ENCODE measurements around the gene GNAQ.

GNAQ gene

DNA sequence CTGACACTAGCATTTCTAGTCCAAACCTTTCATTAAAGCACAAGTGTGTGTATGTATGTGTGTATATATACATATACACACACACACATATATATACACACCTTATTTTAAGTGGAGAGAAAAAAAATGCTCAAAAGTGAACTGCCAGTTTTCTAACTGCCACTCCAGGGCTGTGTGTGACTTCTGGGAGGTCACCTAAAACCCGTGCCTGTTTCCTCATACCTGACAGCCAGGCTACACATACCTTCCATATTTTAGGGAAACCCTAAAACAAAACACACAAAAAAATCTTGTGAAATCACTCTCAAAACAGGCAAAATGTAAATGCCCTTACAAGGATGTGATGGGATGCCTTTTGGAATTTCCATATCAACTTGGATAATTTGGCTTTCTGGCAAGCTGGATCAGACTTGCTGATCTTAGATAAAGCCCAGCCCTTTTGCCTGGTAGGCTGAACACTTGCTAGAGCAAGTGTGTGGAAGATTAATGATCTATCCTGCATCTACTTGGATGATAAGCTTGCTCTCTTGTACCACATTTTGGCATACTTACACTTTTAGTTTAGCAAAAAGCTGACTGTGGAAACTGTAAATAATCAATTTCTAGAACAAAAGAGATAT is 127.8 kb downstream of the GNAQ start:
- Histone ChIP-seq H3K4ac (ENCODE audit: low read depth in 1 of 2, low read length in 2 of 2) (no peak overlapping the region), H3K4me2 (ENCODE audit: low read length, poor library complexity, severe bottlenecking) (no peak overlapping the region), H3K14ac (ENCODE audit: low read length in 2 of 2) (no peak overlapping the region), H3K9ac (ENCODE audit: low read length) (no peak overlapping the region), H2BK5ac (ENCODE audit: low read depth, low read length, poor library complexity, severe bottlenecking) (no peak overlapping the region), H3K27ac (ENCODE audit: low read length, poor library complexity, severe bottlenecking) (no peak overlapping the region), H2AFZ (ENCODE audit: low read depth, low read length) (no peak overlapping the region), H4K91ac (ENCODE audit: low read length) (no peak overlapping the region), H2AK5ac (ENCODE audit: low read length, severe bottlenecking) (no peak overlapping the region), H3K4me1 (ENCODE audit: control insufficient read depth, insufficient read depth, low read depth, low read length) (peaks cover 13% of the 10 kb centered on the region), H2BK12ac (ENCODE audit: low read length in 2 of 2) (no peak overlapping the region), H3K27me3 (ENCODE audit: control insufficient read depth in 1 of 2, insufficient read depth in 1 of 2, low read length in 2 of 2) (no peaks in the 10 kb centered on the region), H3K18ac (ENCODE audit: low read depth in 1 of 2, low read length in 2 of 2) (no peak overlapping the region), H3K79me1 (replicated peaks; ENCODE audit: low read length, poor library complexity, severe bottlenecking) (peaks cover 21% of the 10 kb centered on the region), H2BK15ac (ENCODE audit: low read depth, poor library complexity, severe bottlenecking) (no peak overlapping the region), H3K9me3 (ENCODE audit: control insufficient read depth, low read length) (no peaks in the 10 kb centered on the region), H2BK120ac (ENCODE audit: low read depth, low read length) (no peak overlapping the region), H4K8ac (ENCODE audit: low read length) (no peak overlapping the region), H3K23ac (ENCODE audit: low read length in 2 of 2) (no peak overlapping the region), H3K36me3 (ENCODE audit: control insufficient read depth in 1 of 2, insufficient read depth in 2 of 2, low read depth in 1 of 2, low read length in 2 of 2) (peaks cover 0 to 3% of the 10 kb centered on the region in 2 experiments), H3K4me3 (ENCODE audit: insufficient read depth in 1 of 2, low read depth in 1 of 2, low read length in 2 of 2) (no peak overlapping the region)
- no peak for DNase-seq
- 100% methylated on average over 1 of the region's 1 CpG for WGBS

DNA sequence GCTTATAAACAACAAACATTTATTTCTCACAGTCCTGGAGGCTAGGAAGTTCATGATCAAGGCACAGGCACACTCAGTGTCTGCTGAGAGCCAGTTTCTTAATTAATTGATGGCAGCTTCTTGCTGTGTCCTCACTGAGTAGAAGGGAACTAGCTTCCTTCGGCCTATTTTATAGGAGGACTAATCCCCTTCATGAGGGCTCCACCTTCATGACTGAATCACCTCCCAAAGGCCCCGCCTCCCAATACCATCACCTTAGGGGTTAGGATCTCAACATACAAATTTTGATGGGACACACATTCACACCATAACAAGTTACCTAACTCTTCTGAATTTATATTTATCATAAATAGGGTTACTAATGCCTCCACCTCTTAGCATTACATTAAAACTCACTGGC is 129.8 kb downstream of the GNAQ start:
- Histone ChIP-seq H3K27me3 (ENCODE audit: control insufficient read depth in 1 of 2, insufficient read depth in 1 of 2, low read length in 2 of 2) (no peaks in the 10 kb centered on the region), H2BK120ac (ENCODE audit: low read depth, low read length) (no peak overlapping the region), H3K9ac (ENCODE audit: low read length) (no peak overlapping the region), H2AK5ac (ENCODE audit: low read length, severe bottlenecking) (no peak overlapping the region), H3K4me1 (ENCODE audit: control insufficient read depth, insufficient read depth, low read depth, low read length) (peaks cover 16% of the 10 kb centered on the region), H3K23ac (ENCODE audit: low read length in 2 of 2) (no peak overlapping the region), H3K4me3 (ENCODE audit: insufficient read depth in 1 of 2, low read depth in 1 of 2, low read length in 2 of 2) (no peak overlapping the region), H3K9me3 (ENCODE audit: control insufficient read depth, low read length) (no peaks in the 10 kb centered on the region), H3K4ac (ENCODE audit: low read depth in 1 of 2, low read length in 2 of 2) (no peak overlapping the region), H3K27ac (ENCODE audit: low read length, poor library complexity, severe bottlenecking) (no peak overlapping the region), H2BK5ac (ENCODE audit: low read depth, low read length, poor library complexity, severe bottlenecking) (no peak overlapping the region), H3K79me1 (replicated peaks; ENCODE audit: low read length, poor library complexity, severe bottlenecking) (peaks cover 17% of the 10 kb centered on the region), H4K8ac (ENCODE audit: low read length) (no peak overlapping the region), H3K18ac (ENCODE audit: low read depth in 1 of 2, low read length in 2 of 2) (no peak overlapping the region), H2AFZ (ENCODE audit: low read depth, low read length) (no peak overlapping the region), H2BK15ac (ENCODE audit: low read depth, poor library complexity, severe bottlenecking) (no peak overlapping the region), H4K91ac (ENCODE audit: low read length) (no peak overlapping the region), H3K4me2 (ENCODE audit: low read length, poor library complexity, severe bottlenecking) (no peak overlapping the region), H2BK12ac (ENCODE audit: low read length in 2 of 2) (no peak overlapping the region), H3K36me3 (ENCODE audit: control insufficient read depth in 1 of 2, insufficient read depth in 2 of 2, low read depth in 1 of 2, low read length in 2 of 2) (peaks cover 0 to 3% of the 10 kb centered on the region in 2 experiments), H3K14ac (ENCODE audit: low read length in 2 of 2) (no peak overlapping the region)
- 94% methylated on average over 1 of the region's 2 CpGs for WGBS
- no peak for DNase-seq

DNA sequence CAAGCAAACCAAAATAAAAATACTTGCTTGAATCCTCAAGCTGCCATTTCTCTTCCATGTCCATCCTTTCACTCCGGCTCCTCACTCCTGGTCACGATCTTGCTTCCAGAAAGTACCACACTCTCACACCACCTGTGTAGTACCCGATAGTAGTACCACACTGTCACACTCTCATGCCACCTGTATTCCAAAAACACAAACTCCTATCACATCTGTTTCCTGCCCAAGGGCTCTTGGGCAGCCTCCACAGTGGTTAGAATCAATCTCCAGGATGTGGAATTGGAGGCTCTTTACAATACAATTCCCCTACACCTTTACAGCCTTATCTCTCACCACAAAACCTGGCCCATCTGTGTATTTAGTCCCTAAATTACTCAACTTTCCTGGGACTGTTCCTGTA is 130.6 kb downstream of the GNAQ start:
- peaks cover 0 to 3% of the 10 kb centered on the region in 2 experiments for H3K36me3 ChIP-seq (ENCODE audit: control insufficient read depth in 1 of 2, insufficient read depth in 2 of 2, low read depth in 1 of 2, low read length in 2 of 2)
- no peak overlapping the region for H2BK12ac ChIP-seq (ENCODE audit: low read length in 2 of 2)
- H3K18ac ChIP-seq (ENCODE audit: low read depth in 1 of 2, low read length in 2 of 2), result no peak overlapping the region
- H3K27ac ChIP-seq (ENCODE audit: low read length, poor library complexity, severe bottlenecking), result no peak overlapping the region
- H3K27me3 ChIP-seq (ENCODE audit: control insufficient read depth in 1 of 2, insufficient read depth in 1 of 2, low read length in 2 of 2), result no peaks in the 10 kb centered on the region
- no peak overlapping the region for H2BK120ac ChIP-seq (ENCODE audit: low read depth, low read length)
- no peak overlapping the region for H3K23ac ChIP-seq (ENCODE audit: low read length in 2 of 2)
- H3K4ac ChIP-seq (ENCODE audit: low read depth in 1 of 2, low read length in 2 of 2), result no peak overlapping the region
- H3K4me3 ChIP-seq (ENCODE audit: insufficient read depth in 1 of 2, low read depth in 1 of 2, low read length in 2 of 2), result no peak overlapping the region
- H3K4me2 ChIP-seq (ENCODE audit: low read length, poor library complexity, severe bottlenecking), result no peak overlapping the region
- no peak overlapping the region for H2AFZ ChIP-seq (ENCODE audit: low read depth, low read length)
- no peak overlapping the region for H3K9ac ChIP-seq (ENCODE audit: low read length)
- H4K8ac ChIP-seq (ENCODE audit: low read length), result no peak overlapping the region
- H3K9me3 ChIP-seq (ENCODE audit: control insufficient read depth, low read length), result no peaks in the 10 kb centered on the region
- peaks cover 17% of the 10 kb centered on the region for H3K79me1 ChIP-seq (replicated peaks; ENCODE audit: low read length, poor library complexity, severe bottlenecking)
- peak overlapping the region; percentile 52 for H2AK5ac ChIP-seq (ENCODE audit: low read length, severe bottlenecking)
- H3K14ac ChIP-seq (ENCODE audit: low read length in 2 of 2), result no peak overlapping the region
- H2BK15ac ChIP-seq (ENCODE audit: low read depth, poor library complexity, severe bottlenecking), result no peak overlapping the region
- no peak overlapping the region for H4K91ac ChIP-seq (ENCODE audit: low read length)
- no peak for DNase-seq
- WGBS, result over 99% methylated on average over 3 of the region's 3 CpGs
- peaks cover 16% of the 10 kb centered on the region for H3K4me1 ChIP-seq (ENCODE audit: control insufficient read depth, insufficient read depth, low read depth, low read length)
- H2BK5ac ChIP-seq (ENCODE audit: low read depth, low read length, poor library complexity, severe bottlenecking), result no peak overlapping the region

DNA sequence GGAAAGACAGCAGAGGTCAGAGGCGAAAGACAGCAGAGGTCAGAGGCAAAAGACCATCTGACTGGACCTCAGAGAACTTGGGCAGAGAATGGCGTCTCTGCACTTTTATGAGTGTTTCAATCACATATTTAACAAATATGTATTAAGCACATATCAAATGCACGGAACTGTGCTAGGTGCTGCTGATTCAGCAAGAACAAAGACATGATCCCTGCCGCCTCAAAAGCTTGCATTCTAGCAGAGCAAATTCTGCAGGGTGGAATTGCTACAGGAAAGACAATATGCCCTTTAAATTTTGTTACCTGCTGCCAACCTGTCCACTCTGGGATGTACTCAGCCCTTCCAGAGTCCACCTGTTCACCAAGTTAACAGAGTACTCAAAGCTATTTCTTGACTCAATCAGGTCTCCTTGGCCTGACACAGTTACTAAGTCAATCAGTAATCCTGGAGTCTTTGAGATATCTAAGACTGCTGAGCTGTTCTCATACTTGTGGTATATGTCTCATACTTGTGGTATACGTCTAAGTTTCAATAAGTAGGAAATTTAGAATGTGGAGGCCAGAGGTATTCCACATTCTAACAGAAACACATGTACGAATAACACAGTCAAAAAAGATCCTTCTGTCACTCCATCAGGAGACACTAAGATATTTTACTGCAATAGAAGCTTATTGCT is 131.8 kb downstream of the GNAQ start:
- Histone ChIP-seq H3K9me3 (ENCODE audit: control insufficient read depth, low read length) (no peaks in the 10 kb centered on the region), H3K4me1 (ENCODE audit: control insufficient read depth, insufficient read depth, low read depth, low read length) (peaks cover 16% of the 10 kb centered on the region), H3K23ac (ENCODE audit: low read length in 2 of 2) (no peak overlapping the region), H3K36me3 (ENCODE audit: control insufficient read depth in 1 of 2, insufficient read depth in 2 of 2, low read depth in 1 of 2, low read length in 2 of 2) (peaks cover 3 to 6% of the 10 kb centered on the region in 2 experiments), H2AFZ (ENCODE audit: low read depth, low read length) (no peak overlapping the region), H3K27ac (ENCODE audit: low read length, poor library complexity, severe bottlenecking) (peak overlapping the region; percentile 66), H3K79me1 (replicated peaks; ENCODE audit: low read length, poor library complexity, severe bottlenecking) (peaks cover 22% of the 10 kb centered on the region), H2BK12ac (ENCODE audit: low read length in 2 of 2) (no peak overlapping the region), H2BK120ac (ENCODE audit: low read depth, low read length) (no peak overlapping the region), H4K8ac (ENCODE audit: low read length) (no peak overlapping the region), H3K4me2 (ENCODE audit: low read length, poor library complexity, severe bottlenecking) (no peak overlapping the region), H3K14ac (ENCODE audit: low read length in 2 of 2) (no peak overlapping the region), H3K9ac (ENCODE audit: low read length) (no peak overlapping the region), H4K91ac (ENCODE audit: low read length) (no peak overlapping the region), H3K27me3 (ENCODE audit: control insufficient read depth in 1 of 2, insufficient read depth in 1 of 2, low read length in 2 of 2) (no peaks in the 10 kb centered on the region), H2AK5ac (ENCODE audit: low read length, severe bottlenecking) (no peak overlapping the region), H3K4ac (ENCODE audit: low read depth in 1 of 2, low read length in 2 of 2) (no peak overlapping the region), H3K18ac (ENCODE audit: low read depth in 1 of 2, low read length in 2 of 2) (peak overlapping the region in 1 of 2 experiments; percentile 6), H2BK15ac (ENCODE audit: low read depth, poor library complexity, severe bottlenecking) (no peak overlapping the region), H2BK5ac (ENCODE audit: low read depth, low read length, poor library complexity, severe bottlenecking) (no peak overlapping the region), H3K4me3 (ENCODE audit: insufficient read depth in 1 of 2, low read depth in 1 of 2, low read length in 2 of 2) (no peak overlapping the region)
- 99% methylated on average over 4 of the region's 6 CpGs for WGBS
- peak; percentile 70 for DNase-seq
